Neural crest cell (in vitro differentiated cells): ENCODE results near the gene ERC1. TPM values are rescaled to one million over a fixed set of nuclear protein-coding genes. Genes with fewer than 3 reads are reported as not detected.

Source experiments
- DNase-seq: peaks from one replicate; pipeline ENCODE4 v3.0.0; 2021; ENCODE audit warnings: low read depth, mixed read lengths, low spot score
- H3K27ac Mint-ChIP-seq: one replicate; pipeline ENCODE4 v1.8.0; 2021; ENCODE audit warnings: mild to moderate bottlenecking, mixed read lengths; ENCODE audit not compliant: unreplicated experiment
- H3K27me3 Mint-ChIP-seq: 2 replicates; pipeline ENCODE4 v1.8.0; 2021; ENCODE audit warnings: low read depth, mild to moderate bottlenecking, mixed read lengths
- H3K36me3 Mint-ChIP-seq: 2 replicates; pipeline ENCODE4 v1.8.0; 2021; ENCODE audit warnings: low read depth, mild to moderate bottlenecking, mixed read lengths
- H3K4me1 Mint-ChIP-seq: 2 replicates; pipeline ENCODE4 v1.8.0; 2021; ENCODE audit warnings: mixed read lengths
- H3K4me3 Mint-ChIP-seq: one replicate; pipeline ENCODE4 v1.8.0; 2021; ENCODE audit warnings: mild to moderate bottlenecking, mixed read lengths
- H3K9me3 Mint-ChIP-seq: 2 replicates; pipeline ENCODE4 v1.8.0; 2021; ENCODE audit warnings: mixed read lengths
- CTCF ChIP-seq: fragments of 200-600 bp; sonication (generic); conservative IDR thresholded peaks from 2 replicates; pipeline ENCODE4 v1.5.0; 2021; ENCODE audit warnings: antibody characterized with exemption, mild to moderate bottlenecking
- long read RNA-seq: library from polyadenylated mRNA; unstranded; transcript quantifications from one replicate; pipeline ENCODE4 v2.0.0, GENCODE V29; 2020
- total RNA-seq: library from RNA; stranded (reverse); gene quantifications from 2 replicates; pipeline ENCODE4 v1.2.1, GENCODE V29; 2021

ERC1 gene
- 37.9 and 38.9 TPM in 2 replicates for total RNA-seq
- long read RNA-seq, partial matches to known transcripts: 8 of 20 reads
- long read RNA-seq, other reads (novel, unspliced or antisense): 12 of 20 reads

- DNase-seq: peak; percentile 85
- peaks cover 37% of the 10 kb centered on the region for H3K4me1 Mint-ChIP-seq
- no peak for TF ChIP-seq CTCF
- H3K4me3 Mint-ChIP-seq: peak within 1 kb of the TSS; percentile 95
- H3K9me3 Mint-ChIP-seq: no peaks in the 10 kb centered on the region
- peaks cover 29% of the 10 kb centered on the region for H3K27me3 Mint-ChIP-seq
- peak within 1 kb of the TSS; percentile 85 for H3K27ac Mint-ChIP-seq
- H3K36me3 Mint-ChIP-seq: no peaks in the 10 kb centered on the region
These were observed at the start of gene ERC1 for GRCh38 chr12:990661-991349. Gene ERC1 (plus strand): TSS chr12:991223. CDS start chr12:1027904, 36,681 bp downstream.

GRCh38 chr12:943051-943450 lies 48.0 kb upstream of the ERC1 start:
- Mint-ChIP-seq H3K36me3 (peaks cover 13% of the 10 kb centered on the region), H3K4me3 (no peak overlapping the region), H3K27ac (no peak overlapping the region)

GRCh38 chr12:944211-944610 lies 46.8 kb upstream of the ERC1 start:
- H3K36me3 Mint-ChIP-seq: peaks cover 10% of the 10 kb centered on the region
- H3K27me3 Mint-ChIP-seq: no peaks in the 10 kb centered on the region
- H3K4me3 Mint-ChIP-seq: peak overlapping the region; percentile 57
- TF ChIP-seq CTCF: no peak
- DNase-seq: no peak
- peaks cover 17% of the 10 kb centered on the region for H3K4me1 Mint-ChIP-seq
- H3K27ac Mint-ChIP-seq: no peak overlapping the region
- no peaks in the 10 kb centered on the region for H3K9me3 Mint-ChIP-seq

More at GRCh38 chr12:943051-943450, 48.0 kb upstream of the ERC1 start:
- Mint-ChIP-seq H3K4me1 (peaks cover 9% of the 10 kb centered on the region), H3K9me3 (no peaks in the 10 kb centered on the region), H3K27me3 (no peaks in the 10 kb centered on the region)
- no peak for DNase-seq
- no peak for TF ChIP-seq CTCF

GRCh38 chr12:946212-946611 lies 44.8 kb upstream of the ERC1 start:
- no peaks in the 10 kb centered on the region for H3K36me3 Mint-ChIP-seq
- no peaks in the 10 kb centered on the region for H3K9me3 Mint-ChIP-seq
- DNase-seq: no peak
- H3K4me1 Mint-ChIP-seq: peaks cover 21% of the 10 kb centered on the region
- H3K4me3 Mint-ChIP-seq: peak overlapping the region; percentile 76
- no peak for TF ChIP-seq CTCF
- H3K27ac Mint-ChIP-seq: no peak overlapping the region
- no peaks in the 10 kb centered on the region for H3K27me3 Mint-ChIP-seq

- no peak overlapping the region for H3K27ac Mint-ChIP-seq
- no peak for TF ChIP-seq CTCF
These were observed 44.4 kb upstream of the ERC1 start for GRCh38 chr12:946631-947030.

More at GRCh38 chr12:946631-947030, 44.4 kb upstream of the ERC1 start:
- Mint-ChIP-seq H3K4me3 (peak overlapping the region; percentile 76), H3K4me1 (peaks cover 21% of the 10 kb centered on the region), H3K27me3 (no peaks in the 10 kb centered on the region), H3K9me3 (no peaks in the 10 kb centered on the region), H3K36me3 (no peaks in the 10 kb centered on the region)
- DNase-seq: no peak
